ENCODE measurements around the gene DONSON.

DNA sequence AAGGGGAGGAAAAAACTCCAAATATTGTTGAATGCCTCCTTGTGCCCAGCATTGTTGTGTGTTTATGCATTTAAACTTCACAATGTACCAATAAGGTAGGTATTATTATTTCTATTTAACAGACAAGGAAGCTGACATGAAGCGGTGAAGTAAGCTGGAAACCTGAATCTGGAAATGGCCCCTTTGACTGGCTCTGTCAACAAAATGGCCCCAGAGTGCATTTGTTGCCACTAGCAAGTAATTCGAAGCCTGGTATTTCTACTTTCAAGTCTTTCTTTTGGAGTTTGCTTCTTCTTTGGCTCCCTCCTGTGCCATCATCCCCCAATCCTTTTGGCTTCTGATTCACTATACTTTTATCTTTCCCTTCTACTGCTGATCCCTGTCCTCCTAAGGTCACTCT is 29.9 kb upstream of the DONSON start:
- TF ChIP-seq POLR2A (IDR thresholded peaks at IDR 0.05; ENCODE audit: low read depth) (no peak), POLR2AphosphoS5 (IDR thresholded peaks at IDR 0.05) (no peak)
- TF ChIP-seq, protein P1, sequence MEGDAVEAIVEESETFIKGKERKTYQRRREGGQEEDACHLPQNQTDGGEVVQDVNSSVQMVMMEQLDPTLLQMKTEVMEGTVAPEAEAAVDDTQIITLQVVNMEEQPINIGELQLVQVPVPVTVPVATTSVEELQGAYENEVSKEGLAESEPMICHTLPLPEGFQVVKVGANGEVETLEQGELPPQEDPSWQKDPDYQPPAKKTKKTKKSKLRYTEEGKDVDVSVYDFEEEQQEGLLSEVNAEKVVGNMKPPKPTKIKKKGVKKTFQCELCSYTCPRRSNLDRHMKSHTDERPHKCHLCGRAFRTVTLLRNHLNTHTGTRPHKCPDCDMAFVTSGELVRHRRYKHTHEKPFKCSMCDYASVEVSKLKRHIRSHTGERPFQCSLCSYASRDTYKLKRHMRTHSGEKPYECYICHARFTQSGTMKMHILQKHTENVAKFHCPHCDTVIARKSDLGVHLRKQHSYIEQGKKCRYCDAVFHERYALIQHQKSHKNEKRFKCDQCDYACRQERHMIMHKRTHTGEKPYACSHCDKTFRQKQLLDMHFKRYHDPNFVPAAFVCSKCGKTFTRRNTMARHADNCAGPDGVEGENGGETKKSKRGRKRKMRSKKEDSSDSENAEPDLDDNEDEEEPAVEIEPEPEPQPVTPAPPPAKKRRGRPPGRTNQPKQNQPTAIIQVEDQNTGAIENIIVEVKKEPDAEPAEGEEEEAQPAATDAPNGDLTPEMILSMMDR (IDR thresholded peaks at IDR 0.05): no peak

Measured in esophagus muscularis mucosa (tissue), 3 donors.